ENCODE data around the gene BOD1.
A peak's percentile ranks its signal among the peaks of the same experiment; 100 is the strongest.

BOD1 gene

GRCh38 chr5:173616577-173617118, at the start of gene BOD1:
BOD1 (minus strand) TSS chr5:173616650; CDS start chr5:173616436, 214 bp downstream.
- peak; percentile 91 for DNase-seq (ENCODE audit: low spot score)

DNA sequence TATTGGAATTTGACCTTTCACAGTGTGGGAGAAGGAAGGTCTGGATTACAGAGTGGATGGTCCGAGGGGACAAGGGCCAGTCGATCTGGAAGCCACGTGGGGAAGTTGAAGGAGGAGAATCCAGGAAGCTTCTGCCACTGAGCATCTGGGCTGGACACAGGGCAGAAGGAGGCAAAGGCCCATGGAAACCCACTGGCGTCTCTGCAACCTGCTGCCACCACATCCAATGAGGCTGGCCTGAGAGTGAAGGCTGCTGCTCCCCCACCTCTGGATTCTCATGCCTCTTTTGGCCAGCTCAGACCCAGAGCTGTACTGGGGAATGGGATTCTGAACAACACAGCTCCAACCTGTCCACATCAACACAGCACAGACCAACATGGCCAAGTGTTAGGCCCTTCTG, 48.9 kb upstream of the BOD1 start:
- no peak for DNase-seq (ENCODE audit: low spot score)

DNA sequence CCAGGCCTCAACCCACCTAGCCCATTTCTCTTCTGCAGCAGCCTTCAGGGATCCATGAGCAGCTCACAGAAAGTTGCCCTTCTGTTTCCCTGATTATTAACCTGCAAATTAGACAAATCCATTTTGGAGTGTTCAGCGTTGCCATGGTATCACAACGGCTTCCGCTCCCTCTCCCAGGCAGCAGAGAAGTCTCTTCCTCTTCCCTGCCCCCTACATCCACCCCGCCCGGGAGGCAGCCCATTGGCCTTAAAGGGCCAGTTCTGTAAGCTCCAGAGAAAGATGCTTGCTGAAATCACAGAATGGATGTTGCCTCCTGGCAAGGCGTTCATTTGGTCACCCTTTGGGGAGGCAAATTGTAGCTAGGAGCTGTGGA, 47.7 kb upstream of the BOD1 start:
- DNase-seq (ENCODE audit: low spot score): no peak

DNA sequence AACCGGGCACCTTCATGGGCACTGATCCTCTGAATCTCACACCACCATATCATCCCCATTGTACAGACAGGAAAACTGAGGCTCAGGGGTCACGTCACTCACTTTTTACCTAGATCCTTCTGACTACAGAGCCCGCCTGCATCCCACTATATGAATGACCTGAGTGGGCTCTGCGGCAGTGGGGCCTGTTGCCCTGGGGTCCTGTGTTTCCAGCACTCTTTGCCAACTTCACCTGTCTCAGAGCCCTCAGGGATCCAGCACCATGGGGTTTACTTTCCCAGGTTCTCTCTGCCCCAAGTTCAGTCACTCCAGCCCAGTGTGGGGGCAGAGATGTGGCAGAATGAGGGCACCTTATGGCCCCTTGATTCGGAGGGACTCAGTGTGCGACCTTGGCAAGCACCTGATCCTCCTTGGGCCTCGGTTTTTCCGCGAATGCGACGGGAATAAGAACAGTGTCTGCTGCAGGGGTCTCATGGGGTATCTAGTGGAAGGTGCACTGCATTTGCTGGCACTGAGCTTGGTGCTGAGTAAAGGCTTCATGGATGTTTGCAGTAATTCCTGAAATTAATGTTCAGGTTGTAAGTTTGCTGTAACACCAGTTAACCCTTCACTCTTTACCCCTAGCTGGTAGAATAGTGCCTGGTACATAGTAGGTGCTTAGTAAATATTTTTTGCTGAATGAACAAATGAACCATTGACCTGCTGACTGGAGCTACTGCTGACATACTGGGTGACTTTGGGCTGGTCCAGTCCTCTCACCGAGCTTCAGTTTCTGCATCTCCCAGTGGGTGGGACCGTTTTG, 47.1 kb upstream of the BOD1 start:
- no peak for DNase-seq (ENCODE audit: low spot score)

DNA sequence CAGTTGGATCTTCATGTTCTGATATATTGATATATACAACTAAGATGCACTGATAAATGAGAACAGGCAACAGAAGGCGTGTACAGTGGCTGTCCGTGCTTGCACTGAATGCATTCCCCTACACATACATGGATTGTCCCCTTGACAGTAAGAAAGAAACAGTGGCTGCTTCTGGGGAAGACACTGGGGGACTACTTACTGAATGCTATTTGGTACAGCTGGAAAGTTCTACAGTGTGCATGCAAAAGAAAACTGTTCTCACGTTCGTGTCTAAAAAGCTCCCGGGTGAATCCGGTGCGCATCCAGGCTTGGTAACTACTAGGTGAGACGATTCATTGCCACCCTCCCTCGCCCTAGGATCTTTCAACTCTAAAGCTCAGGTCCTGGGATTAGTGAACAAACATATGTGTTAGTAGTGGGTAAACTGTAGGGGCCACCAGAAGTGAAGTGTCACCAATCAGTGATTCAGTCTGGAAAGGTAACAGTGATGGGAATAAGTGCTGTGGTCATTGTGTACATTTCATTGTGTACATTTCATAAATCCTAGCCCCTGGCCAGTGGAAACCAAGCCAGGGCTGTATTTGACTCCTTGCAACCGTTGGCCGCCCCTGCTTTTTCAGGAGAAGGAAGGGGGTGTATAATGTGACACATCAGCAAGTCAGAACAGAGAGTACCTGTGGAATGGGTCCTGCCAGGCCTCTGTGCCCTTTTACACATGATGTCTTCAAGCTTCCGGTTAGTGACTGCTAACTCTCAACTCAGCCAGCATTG, 46.3 kb upstream of the BOD1 start:
- DNase-seq (ENCODE audit: low spot score): no peak

DNA sequence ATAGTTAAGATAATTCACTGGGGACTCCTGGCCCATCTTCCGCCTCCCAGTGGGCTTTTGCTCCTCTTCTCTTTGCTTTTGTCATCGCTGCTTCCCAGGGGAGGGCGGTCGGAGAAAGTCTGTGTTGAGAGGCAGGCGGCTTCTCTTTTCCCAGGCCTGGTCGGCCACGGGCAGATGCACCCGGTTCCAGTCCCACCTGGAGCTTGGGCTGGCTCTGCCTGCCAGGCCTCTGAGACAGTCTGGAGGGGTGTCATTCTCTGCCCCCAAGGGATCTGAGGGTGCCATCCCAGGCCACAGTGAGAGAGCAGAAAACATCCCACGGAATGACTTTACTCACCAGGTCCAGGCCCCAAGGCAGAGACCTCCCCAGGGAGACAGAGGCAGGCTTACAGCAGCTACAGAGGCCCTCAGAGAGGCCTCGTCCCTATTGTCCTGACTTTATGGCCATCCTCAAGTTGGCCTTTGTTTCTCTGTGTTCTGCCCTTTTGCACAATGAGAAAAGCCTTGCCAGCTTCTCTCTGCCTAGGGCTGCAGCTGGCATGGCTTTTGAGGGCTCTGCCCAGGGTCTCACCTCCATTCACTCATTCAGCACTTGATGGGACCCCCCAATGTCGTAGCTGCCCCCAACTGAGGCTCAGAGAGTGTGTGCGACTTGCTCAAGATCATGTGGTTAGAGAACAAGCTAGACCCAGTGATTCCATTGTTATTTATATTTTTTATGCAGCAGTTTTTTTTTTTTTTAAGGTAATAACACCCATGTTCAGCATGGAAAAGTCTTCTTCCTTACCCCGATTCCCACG, 44.2 kb upstream of the BOD1 start:
- DNase-seq (ENCODE audit: low spot score): no peak

GRCh38 chr5:173659423-173659822, 43.0 kb upstream of the BOD1 start:
- DNase-seq (ENCODE audit: low spot score): no peak

GRCh38 chr5:173657741-173658356, 41.4 kb upstream of the BOD1 start:
- no peak for DNase-seq (ENCODE audit: low spot score)

GRCh38 chr5:173655196-173655797, 38.8 kb upstream of the BOD1 start:
- DNase-seq (ENCODE audit: low spot score): no peak

DNA sequence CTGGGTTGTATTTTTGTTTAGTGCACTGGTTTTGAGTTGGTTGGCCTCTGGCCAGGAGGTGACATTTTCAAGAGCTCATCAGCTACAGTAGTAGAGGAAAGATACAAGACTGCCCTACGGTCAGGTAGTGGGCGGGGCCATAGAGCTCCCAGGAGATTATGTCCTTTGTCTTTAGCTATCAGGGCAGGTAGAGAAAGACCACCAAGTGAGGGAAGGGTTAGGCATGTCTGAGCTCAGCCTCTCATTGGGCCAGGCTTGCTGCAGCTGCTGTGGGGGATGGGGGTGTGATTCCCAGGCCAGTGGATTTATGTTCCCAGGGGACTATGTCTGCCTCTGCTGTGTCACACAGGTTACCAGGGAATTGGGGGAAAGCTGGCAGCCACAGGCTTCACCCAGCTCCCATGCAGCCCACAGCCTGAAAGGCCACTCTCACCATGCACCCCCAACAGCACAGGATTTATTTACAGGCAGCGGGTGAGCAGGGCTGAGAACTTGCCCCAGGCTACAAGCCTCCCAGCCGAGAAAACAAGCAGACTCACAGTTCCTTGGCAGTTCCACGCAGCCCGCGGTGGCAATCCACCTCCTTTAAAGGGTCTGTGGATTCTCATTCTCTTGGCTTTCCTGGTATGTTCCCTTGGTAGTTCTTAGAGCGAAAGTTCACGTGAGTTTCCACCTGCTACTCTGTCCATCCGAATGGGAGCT, 37.5 kb upstream of the BOD1 start:
- DNase-seq (ENCODE audit: low spot score): no peak

DNA sequence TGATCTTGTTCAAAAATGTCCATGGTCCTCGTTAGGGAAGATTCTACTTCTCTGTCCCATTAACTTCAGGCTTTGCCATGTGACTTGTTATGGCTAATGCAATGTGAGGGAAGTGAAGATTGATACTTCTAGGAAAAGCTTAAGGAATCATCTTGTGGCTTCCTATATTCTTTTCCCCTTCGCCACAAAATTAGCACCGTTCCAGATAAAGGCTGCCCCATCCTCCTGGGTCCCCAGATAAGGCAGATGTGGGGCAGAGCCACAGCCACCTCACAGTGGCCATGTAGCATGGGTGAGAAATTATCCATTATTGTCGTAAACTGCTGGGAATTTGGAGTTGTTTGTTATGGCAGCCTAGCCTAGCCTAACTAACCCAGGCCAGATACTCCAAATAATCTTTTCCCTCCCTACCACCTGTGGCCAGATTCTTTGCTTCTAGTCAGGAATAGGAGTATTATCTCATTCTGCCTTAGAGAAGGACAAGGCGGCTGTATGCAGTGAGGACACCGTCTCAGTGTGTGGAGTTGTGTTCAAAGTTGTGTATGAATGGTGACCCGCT, 31.9 kb upstream of the BOD1 start:
- DNase-seq (ENCODE audit: low spot score): no peak

DNA sequence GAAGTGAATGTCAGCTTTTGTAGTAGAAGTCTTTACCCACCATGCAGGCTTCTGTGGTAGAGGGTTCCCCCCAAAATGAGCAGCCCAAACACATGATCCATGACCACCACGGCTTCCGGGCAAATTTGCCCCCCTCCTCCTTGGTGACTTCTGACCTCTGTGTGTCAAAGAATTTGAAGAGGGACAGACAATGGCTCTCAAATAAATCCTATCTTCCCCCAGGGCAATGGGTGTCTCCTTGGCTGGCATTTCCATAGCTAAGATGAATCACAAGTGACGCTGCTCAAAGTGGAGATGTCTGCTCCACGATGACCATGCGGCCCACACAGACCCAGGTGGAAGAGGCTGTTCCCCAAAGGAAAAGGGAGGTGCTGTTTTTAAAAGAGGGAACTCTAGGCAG, 30.2 kb upstream of the BOD1 start:
- no peak for DNase-seq (ENCODE audit: low spot score)

- DNase-seq (ENCODE audit: low spot score): no peak
These were observed 29.6 kb upstream of the BOD1 start for GRCh38 chr5:173645890-173646574.

DNA sequence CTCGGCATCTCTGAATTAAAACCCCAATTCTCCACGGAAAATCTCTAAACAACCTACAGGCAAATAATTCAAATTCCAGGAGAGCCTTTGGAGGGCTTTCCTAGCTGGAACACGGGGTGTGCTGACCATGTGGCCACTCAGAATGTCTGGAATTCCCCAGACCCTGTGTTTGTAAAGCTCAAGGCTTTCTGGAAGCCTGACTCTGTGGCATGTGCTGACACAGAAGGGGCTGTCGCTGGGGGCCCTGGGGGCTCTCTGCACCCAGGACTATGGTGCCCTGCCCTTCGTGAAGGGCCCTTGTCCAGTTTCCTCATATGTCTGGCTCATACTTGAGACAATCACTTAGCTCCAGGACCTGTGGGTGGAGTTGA, 29.0 kb upstream of the BOD1 start:
- DNase-seq (ENCODE audit: low spot score): no peak

DNA sequence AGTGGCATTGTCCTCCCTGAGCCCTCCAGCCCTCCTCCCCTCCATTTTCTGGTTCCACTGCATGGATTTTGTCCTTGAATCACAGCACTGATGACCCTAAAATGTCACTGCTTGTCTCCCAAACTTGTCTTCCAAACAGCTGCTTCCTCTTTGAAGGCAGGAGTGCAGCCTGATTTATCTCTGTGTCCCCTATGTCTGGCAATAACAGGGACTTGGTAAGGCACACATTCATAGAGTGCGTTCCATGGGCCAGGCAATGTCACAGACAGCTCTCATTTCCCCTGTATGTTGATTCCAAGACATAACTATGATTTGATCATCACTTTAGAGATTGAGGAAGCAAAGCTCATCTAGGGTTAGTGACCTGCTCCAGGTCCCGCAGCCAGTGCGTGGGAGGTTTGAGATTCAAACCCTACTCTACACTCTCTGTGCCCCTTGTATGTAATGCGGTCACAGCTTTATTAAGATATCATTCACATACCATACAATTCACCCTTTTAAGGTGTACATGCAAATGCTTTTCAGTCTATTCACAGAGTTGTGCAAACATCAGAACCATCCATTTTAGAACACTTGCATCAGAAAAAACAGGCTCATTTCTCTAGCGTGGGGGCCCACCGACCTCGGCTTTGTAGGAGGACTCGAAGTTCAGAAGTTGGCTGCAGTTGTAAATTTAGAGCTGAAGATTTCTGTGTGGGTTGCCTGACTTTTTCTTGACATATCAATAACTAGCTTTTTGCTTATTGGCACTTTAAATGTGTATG, 28.4 kb upstream of the BOD1 start:
- DNase-seq (ENCODE audit: low spot score): no peak

DNA sequence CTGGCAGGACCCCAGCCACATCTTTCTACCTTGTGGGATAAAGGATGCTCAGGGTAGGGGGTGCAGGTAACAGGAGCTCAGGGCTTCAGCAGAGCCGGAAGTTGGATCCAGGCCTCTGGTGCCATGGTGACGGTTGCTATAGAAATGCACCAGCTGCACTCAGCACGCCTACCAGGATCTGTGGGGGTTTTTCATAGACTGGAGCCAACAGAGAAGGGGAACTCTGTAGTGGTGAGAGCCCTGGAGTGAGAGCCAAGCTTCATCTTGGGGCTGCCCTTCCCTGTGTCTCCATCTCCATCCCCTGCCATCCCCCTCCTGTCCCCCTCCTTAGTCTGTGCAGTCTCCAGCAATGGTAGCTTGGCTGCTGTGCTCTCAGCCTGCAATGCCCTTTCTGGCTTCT, 27.5 kb upstream of the BOD1 start:
- no peak for DNase-seq (ENCODE audit: low spot score)

DNA sequence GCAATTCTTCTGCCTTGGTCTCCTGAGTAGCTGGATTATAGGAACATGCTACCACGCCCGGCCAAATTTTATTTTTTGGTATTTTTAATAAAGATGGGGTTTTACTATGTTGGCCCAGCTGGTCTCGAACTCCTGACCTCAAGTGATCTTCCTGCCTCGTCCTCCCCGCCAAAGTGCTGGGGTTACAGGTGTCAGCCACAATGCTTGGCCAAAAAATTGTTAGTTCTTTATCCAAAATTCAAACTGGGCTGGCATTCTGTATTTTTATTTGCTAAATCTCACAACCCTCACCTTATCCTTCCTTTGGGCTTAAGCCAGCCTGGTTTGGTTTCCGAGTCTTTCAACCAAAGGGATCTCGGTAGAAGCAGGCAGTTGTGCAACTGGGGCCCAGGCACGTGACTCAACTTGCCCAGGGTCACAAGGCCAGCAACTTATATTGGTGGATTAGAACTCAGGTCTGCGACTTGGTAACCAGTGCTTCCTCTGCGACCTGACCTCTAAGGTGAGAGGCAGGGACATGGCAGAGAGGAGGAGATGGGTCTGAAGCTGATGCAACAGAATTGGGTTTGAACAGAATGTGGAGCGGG, 26.5 kb upstream of the BOD1 start:
- no peak for DNase-seq (ENCODE audit: low spot score)

GRCh38 chr5:173642191-173642816, 25.9 kb upstream of the BOD1 start:
- DNase-seq (ENCODE audit: low spot score): no peak
